NOMO-1 treated with dmso at 0.1 percent for 144 hours (cell line): ENCODE results near the gene CR1.
"Not testable (repeated sequence)": the region's sequence is repeated elsewhere in the genome, so short reads cannot be mapped to it uniquely, and the experiment has no call there.

ENCODE experiments used
- DNase-seq: peaks from one replicate; lab custom pipeline; 2025; ENCODE audit not compliant: unreplicated experiment; lab: John Stamatoyannopoulos, UW

Gene CR1

GRCh38 chr1:207503950-207504349 is 8.0 kb downstream of the CR1 start:
- DNase-seq = no peak

GRCh38 chr1:207504438-207504837 is 8.5 kb downstream of the CR1 start:
- no peak for DNase-seq

GRCh38 chr1:207510444-207510843 is 14.5 kb downstream of the CR1 start:
- DNase-seq = no peak

GRCh38 chr1:207514890-207515289 is 18.9 kb downstream of the CR1 start:
- DNase-seq = no peak

GRCh38 chr1:207516729-207517128 is 20.8 kb downstream of the CR1 start:
- DNase-seq = no peak

GRCh38 chr1:207518608-207519236 is 22.8 kb downstream of the CR1 start:
- DNase-seq = no peak

- DNase-seq = no peak
Observed at GRCh38 chr1:207519505-207520399, 23.8 kb downstream of the CR1 start.

GRCh38 chr1:207520400-207521345 is 24.7 kb downstream of the CR1 start:
- DNase-seq = not testable (repeated sequence)

- DNase-seq = not testable (repeated sequence)
Observed at GRCh38 chr1:207525239-207525638, 29.3 kb downstream of the CR1 start.

- DNase-seq = not testable (repeated sequence)
Observed at GRCh38 chr1:207528401-207528800, 32.4 kb downstream of the CR1 start.

GRCh38 chr1:207536263-207536662 is 40.3 kb downstream of the CR1 start:
- not testable (repeated sequence) for DNase-seq

- DNase-seq = not testable (repeated sequence)
Observed at GRCh38 chr1:207546677-207547357, 50.9 kb downstream of the CR1 start.

GRCh38 chr1:207554823-207555222 is 58.9 kb downstream of the CR1 start:
- not testable (repeated sequence) for DNase-seq

GRCh38 chr1:207565546-207566468 is 69.8 kb downstream of the CR1 start:
- DNase-seq = no peak

GRCh38 chr1:207571926-207572325 is 76.0 kb downstream of the CR1 start:
- not testable (repeated sequence) for DNase-seq

- not testable (repeated sequence) for DNase-seq
Observed at GRCh38 chr1:207573074-207573473, 77.1 kb downstream of the CR1 start.

- DNase-seq = not testable (repeated sequence)
Observed at GRCh38 chr1:207575381-207575780, 79.4 kb downstream of the CR1 start.

GRCh38 chr1:207578796-207579435 is 83.0 kb downstream of the CR1 start:
- DNase-seq = no peak

- DNase-seq = no peak
Observed at GRCh38 chr1:207579436-207579799, 83.5 kb downstream of the CR1 start.
